RCC 7860 (cell line): Measurements from ENCODE around the gene MAN1C1.

Experiments used
- DNase-seq: peaks from one replicate; pipeline ENCODE4 v3.0.0-alpha.2; 2015; ENCODE audit warnings: low spot score
- FAIRE-seq: peaks from 2 replicates; lab custom pipeline; 2012; peaks lifted over from hg19 to GRCh38; lab: Jason Lieb, UNC

The MAN1C1 gene

DNA sequence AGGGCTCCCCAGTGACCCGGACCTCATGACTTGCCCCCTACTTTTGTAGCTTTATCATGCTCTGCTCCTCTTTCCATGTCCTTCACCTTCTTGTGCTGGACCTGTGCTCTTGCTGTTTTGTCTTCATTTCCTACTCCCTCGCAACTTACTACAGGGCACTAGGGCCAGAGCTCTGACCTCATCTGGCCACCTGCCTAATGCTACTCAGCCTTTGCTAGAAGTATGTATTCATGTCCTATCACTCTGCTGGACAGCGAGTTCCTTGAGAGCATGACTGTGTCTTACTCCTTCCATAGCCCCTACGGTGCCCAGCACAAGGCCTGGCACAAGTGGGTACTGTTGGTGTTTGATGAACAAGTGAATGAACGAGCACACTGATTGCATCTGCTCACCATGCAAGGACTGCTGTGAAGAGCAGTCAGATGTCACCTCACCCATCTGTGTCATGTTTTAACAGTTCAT is 205.1 kb downstream of the MAN1C1 start:
- DNase-seq (peak; percentile 35), FAIRE-seq (no peak)

DNA sequence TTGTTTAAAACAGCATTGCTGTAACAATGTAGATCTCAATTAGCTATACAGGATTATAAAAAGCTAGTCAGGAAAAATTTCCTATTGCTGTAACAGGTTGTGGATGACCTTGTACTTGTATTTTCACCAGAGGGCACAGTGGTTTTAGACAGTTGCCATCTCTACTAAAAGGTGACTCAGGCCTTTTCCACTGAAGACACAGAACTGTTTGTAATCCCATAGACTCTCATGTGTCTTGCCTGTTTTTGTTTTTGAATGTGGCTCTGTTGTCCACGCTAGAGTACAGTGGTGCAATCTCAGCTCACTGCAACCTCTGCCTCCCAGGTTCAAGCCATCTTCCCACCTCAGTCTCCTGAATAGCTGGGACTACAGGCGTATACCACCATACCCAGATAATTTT is 209.0 kb downstream of the MAN1C1 start:
- no peak for FAIRE-seq

DNA sequence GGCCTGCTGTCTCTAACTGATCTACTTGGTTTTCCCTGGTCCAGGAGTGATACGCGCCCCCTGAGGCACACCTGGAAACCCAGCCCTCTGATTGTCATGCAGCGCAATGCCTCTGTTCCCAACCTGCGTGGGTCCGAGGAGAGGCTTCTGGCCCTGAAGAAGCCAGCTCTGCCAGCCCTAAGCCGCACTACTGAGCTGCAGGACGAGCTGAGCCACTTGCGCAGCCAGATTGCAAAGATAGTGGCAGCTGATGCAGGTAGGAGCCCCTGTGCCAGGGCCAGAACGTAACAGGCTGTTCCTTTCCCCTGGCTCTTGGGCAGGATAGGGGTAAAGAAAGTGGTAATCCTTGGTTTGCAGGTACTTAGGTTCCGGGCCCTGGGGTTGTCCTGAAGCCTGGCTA is 210.0 kb downstream of the MAN1C1 start:
- FAIRE-seq: no peak
- DNase-seq: no peak

More for the DNA sequence above, 209.0 kb downstream of the MAN1C1 start:
- DNase-seq: no peak

DNA sequence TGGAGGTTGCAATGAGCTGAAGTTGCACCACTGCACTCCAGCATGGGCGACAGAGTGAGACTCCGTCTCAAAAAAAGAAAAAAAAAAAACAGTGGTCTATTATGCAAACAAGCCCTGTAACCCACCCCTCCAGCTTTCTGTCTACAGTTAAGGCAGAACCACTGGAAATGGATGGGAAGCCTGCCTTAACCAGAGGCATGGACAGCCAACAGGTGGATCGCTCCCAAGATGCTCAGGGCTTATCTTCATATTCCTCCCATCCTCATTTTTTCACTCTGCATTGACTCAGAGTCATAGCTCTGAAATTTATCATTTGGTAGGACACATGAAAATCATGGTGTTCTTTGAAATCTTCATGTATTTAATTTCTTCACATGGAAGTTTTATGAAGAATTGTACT is 211.9 kb downstream of the MAN1C1 start:
- DNase-seq (no peak), FAIRE-seq (no peak)

DNA sequence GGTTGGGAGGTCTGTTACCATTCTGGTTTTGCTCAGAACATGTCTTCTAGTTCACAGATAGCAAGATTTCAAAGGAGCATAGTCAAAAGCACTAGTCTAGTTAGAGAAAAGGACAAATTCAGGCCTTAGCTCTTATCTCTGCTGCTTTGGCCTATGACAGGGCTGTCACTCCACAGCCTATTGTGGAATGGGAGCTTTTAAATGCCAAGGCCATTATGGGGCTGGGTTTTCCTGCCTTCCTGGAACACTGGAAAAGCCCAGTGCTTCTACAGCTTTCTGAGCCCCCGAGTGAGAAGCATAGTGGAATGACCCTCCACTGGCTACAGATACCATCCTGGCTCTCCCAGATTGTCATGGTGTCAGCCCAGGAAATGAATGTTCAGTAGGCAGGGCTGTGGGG is 212.5 kb downstream of the MAN1C1 start:
- DNase-seq (no peak), FAIRE-seq (no peak)

DNA sequence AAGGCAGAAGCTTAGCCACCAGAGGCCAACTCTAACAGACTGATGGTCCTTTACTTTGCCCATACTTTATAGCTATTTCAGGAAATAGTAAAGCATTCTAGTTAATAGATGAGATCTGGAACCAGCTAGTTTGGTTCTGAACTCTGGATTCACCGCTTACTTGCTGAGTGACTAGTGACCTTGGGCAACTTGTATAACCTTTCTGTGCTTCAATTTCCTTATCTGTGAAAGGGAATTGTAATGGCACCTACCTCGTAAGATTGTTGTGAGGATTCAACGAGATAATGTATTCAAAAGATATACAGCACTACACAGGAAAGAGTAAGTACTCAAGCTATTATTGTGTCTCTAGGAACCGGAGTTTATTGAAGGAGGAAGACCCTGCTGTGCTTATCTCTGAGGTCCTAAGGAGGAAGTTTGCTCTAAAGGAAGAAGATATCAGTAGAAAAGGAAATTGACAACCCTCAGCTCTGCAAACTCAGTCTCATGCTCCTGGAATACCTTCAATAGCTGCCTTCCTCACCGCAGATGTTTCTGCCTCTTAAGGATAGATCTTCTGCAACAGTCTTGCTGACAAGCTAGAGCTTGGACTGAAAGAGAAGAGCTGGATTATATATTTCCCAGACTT is 215.1 kb downstream of the MAN1C1 start:
- FAIRE-seq: no peak

GRCh38 chr1:25832336-25833037 is 215.9 kb downstream of the MAN1C1 start:
- DNase-seq (no peak), FAIRE-seq (no peak)

More for the DNA sequence above, 215.1 kb downstream of the MAN1C1 start:
- no peak for DNase-seq

DNA sequence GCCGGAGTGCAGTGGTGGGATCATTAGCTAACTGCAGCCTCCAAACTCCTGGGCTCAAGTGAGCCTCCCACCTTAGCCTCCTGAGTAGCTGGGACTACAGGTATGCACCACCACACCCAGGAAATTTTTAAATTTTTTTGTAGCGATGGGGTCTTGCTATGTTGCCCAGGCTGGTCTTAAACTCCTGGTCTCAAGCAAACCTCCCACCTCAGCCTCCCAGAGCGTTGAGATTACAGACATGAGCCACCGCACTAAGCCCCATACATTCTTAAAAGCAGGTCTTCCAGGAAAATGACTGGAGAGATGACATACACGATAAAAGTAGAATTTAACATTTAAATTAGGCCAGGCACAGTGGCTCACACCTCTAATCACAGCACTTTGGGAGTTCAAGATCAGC is 216.6 kb downstream of the MAN1C1 start:
- FAIRE-seq (no peak), DNase-seq (no peak)
